OCI-LY7 (cell line): ENCODE measurements around the gene GTSE1. TPM values are rescaled to one million over a fixed set of nuclear protein-coding genes. Genes with fewer than 3 reads are reported as not detected.

Experiments used
- BruUV-seq: library from RNA; stranded (reverse); fragments of 400-500 nt; replicated peaks from 2 replicates; lab custom pipeline; 2021; lab: Mats Ljungman, UMichigan
- CTCF ChIA-PET: fragments of 300-600 bp; sonication (Branson Sonifier 250); formaldehyde crosslinking; loops from one replicate; lab custom pipeline; 2022; ENCODE audit warnings: antibody characterized with exemption; ENCODE audit not compliant: unreplicated experiment; lab: Charles Lee
- POLR2A ChIA-PET: fragments of 300-600 bp; sonication (Branson Sonifier 250); formaldehyde crosslinking; loops from one replicate; lab custom pipeline; 2022; ENCODE audit warnings: antibody characterized with exemption; lab: Charles Lee
- DNase-seq: peaks from one replicate; pipeline ENCODE4 v3.0.0-alpha.2; 2015; ENCODE audit warnings: low spot score
- H2AFZ ChIP-seq: fragments of 200-600 bp; sonication (generic), shearing (Covaris generic); 2 replicates; pipeline ENCODE4 v1.6.1; 2014; ENCODE audit warnings: mild to moderate bottlenecking, antibody characterized with exemption, low read length, moderate library complexity
- H3K27ac ChIP-seq: fragments of 200-600 bp; sonication (generic); 2 replicates; pipeline ENCODE4 v1.5.1; 2014; ENCODE audit warnings: mixed run types, low read depth, mild to moderate bottlenecking, moderate library complexity, low read length, inconsistent platforms; ENCODE audit not compliant: poor library complexity, severe bottlenecking
- H3K36me3 ChIP-seq: fragments of 200-600 bp; sonication (generic); 2 replicates; pipeline ENCODE4 v1.6.1; 2014; ENCODE audit warnings: mild to moderate bottlenecking, antibody characterized with exemption, low read length, moderate library complexity, mixed read lengths; ENCODE audit not compliant: insufficient read depth
- H3K4me1 ChIP-seq: fragments of 200-600 bp; sonication (generic); 2 replicates; pipeline ENCODE4 v1.5.1; 2014; ENCODE audit warnings: mild to moderate bottlenecking, low read length; ENCODE audit not compliant: insufficient read depth, poor library complexity, severe bottlenecking
- H3K4me2 ChIP-seq: fragments of 200-600 bp; sonication (generic); 2 replicates; pipeline ENCODE4 v1.6.1; 2014; ENCODE audit warnings: mild to moderate bottlenecking, low read length
- H3K4me3 ChIP-seq: fragments of 200-600 bp; sonication (generic); 2 replicates; pipeline ENCODE4 v1.5.1; 2014; ENCODE audit warnings: mild to moderate bottlenecking, low read depth, low read length; ENCODE audit not compliant: poor library complexity, severe bottlenecking
- H3K79me2 ChIP-seq: fragments of 200-600 bp; sonication (generic); 2 replicates; pipeline ENCODE4 v1.6.1; 2016; ENCODE audit warnings: low read depth, mild to moderate bottlenecking, low read length, moderate library complexity, mixed read lengths; ENCODE audit not compliant: insufficient read depth
- H3K9me2 ChIP-seq: fragments of 200-600 bp; sonication (generic); 2 replicates; pipeline ENCODE4 v1.6.1; 2016; ENCODE audit warnings: mild to moderate bottlenecking, low read length, mixed read lengths; ENCODE audit not compliant: insufficient read depth
- H3K9me3 ChIP-seq: fragments of 200-600 bp; sonication (generic); 2 replicates; pipeline ENCODE4 v1.6.1; 2014; ENCODE audit warnings: mild to moderate bottlenecking, mixed run types, low read length, mixed read lengths
- H4K20me1 ChIP-seq: fragments of 200-600 bp; sonication (generic); 2 replicates; pipeline ENCODE4 v1.6.1; 2014; ENCODE audit warnings: mild to moderate bottlenecking, antibody characterized with exemption, low read length, moderate library complexity, mixed read lengths; ENCODE audit not compliant: insufficient read depth
- CTCF ChIP-seq: fragments of 200-600 bp; sonication (generic); conservative IDR thresholded peaks from 2 replicates; pipeline ENCODE4 v1.5.1; 2014; ENCODE audit warnings: mild to moderate bottlenecking, antibody characterized with exemption, low read length, moderate library complexity, mixed read lengths
- EZH2phosphoT487 ChIP-seq: fragments of 200-600 bp; sonication (generic); IDR thresholded peaks from 2 replicates; pipeline ENCODE4 v1.6.1; 2018; ENCODE audit warnings: low read depth, borderline replicate concordance, mild to moderate bottlenecking, mixed run types, antibody characterized with exemption, low read length, moderate library complexity, mixed read lengths
- intact Hi-C: fragments of 100-400 bp; cut with micrococcal nuclease; formaldehyde crosslinking; loops from one replicate; pipeline ENCODE4 v1.10.0; 2022; ENCODE audit not compliant: unreplicated experiment
- total RNA-seq, 2 experiments: library from RNA; depleted of rRNA in 1 of 2; stranded (reverse); fragments of >200 nt in 1 of 2; shearing (Covaris generic) in 1 of 2; gene quantifications; 2 replicates each; pipeline ENCODE4 v1.2.3, GENCODE V29; 2014 to 2022

Gene GTSE1
- total RNA-seq, 2 experiments from 2014 or later: 54.7 to 109 TPM

- H2AFZ ChIP-seq: no peak overlapping the region
- TF ChIP-seq CTCF: no peak
- no peak for TF ChIP-seq EZH2phosphoT487
- intact Hi-C loops: no loop called here
- CTCF ChIA-PET: no interaction called here
- no peak overlapping the region for H3K4me2 ChIP-seq
- no peak for DNase-seq
- H3K36me3 ChIP-seq: no peaks in the 10 kb centered on the region
- H3K4me3 ChIP-seq: no peak overlapping the region
- no peaks in the 10 kb centered on the region for H3K9me3 ChIP-seq
- no peak overlapping the region for H3K27ac ChIP-seq
- H3K79me2 ChIP-seq: no peaks in the 10 kb centered on the region
- POLR2A ChIA-PET: interaction anchor here (1.1 kb wide), 1 partner anchor 17 kb away, joined by 3 read pairs; no protein-coding TSS in a partner anchor
- BruUV-seq: no TSS peak
- no peaks in the 10 kb centered on the region for H4K20me1 ChIP-seq
- no peaks in the 10 kb centered on the region for H3K9me2 ChIP-seq
- H3K4me1 ChIP-seq: no peaks in the 10 kb centered on the region
These were observed 37.3 kb upstream of the GTSE1 start for GRCh38 chr22:46259374-46259773.

GRCh38 chr22:46260038-46260437, 36.6 kb upstream of the GTSE1 start:
- no peak for DNase-seq
- H3K9me3 ChIP-seq: no peaks in the 10 kb centered on the region
- TF ChIP-seq CTCF: no peak
- TF ChIP-seq EZH2phosphoT487: no peak
- no peaks in the 10 kb centered on the region for H3K4me1 ChIP-seq
- no peak overlapping the region for H3K4me2 ChIP-seq
- no peak overlapping the region for H3K27ac ChIP-seq
- H3K9me2 ChIP-seq: no peaks in the 10 kb centered on the region
- ChIA-PET POLR2A (interaction anchor here (1.1 kb wide), 1 partner anchor 16 kb away, joined by 3 read pairs; no protein-coding TSS in a partner anchor), CTCF (no interaction called here)
- H3K79me2 ChIP-seq: no peaks in the 10 kb centered on the region
- intact Hi-C loops: no loop called here
- BruUV-seq: no TSS peak
- no peak overlapping the region for H2AFZ ChIP-seq
- no peaks in the 10 kb centered on the region for H3K36me3 ChIP-seq
- no peak overlapping the region for H3K4me3 ChIP-seq
- H4K20me1 ChIP-seq: no peaks in the 10 kb centered on the region

DNA sequence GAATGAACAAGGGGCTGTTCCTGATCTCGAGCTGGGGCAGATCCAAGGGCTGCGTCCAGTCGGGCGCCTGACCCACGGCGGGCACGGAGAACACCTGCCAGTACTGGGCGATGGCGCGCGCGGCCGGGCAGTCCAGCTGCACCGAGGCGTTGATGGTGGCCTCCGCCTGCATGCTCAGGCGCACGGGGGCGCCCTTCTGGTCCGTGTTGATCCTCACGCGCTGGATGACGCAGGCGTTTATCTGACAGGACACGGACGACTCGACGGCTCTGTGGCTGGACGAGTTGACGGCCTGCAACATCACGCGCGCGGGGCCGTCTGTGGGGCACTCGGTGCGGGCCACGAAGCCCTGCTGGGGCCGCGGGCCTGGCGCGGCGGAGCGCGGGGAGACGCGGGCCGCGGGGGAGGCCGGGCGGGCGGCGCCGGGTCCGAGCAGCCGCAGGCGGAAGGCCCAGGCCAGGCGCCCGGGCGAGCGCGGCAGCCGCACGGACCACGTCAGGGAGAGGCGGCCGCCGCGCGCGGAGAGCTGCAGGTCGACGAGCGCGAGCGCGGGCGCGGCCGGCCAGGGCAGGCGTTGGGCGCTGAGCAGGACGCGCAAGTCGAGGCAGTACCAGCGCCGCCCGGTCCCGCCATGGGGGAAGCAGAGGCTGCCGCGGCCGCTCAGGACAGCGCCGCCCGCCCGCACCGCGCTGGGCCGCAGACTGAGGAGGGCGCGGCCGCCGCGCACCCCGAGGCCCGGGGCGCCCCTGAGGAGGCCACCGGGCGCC, 34.0 kb upstream of the GTSE1 start:
- Histone ChIP-seq H3K27ac (no peak overlapping the region), H3K9me3 (peaks cover 5% of the 10 kb centered on the region; the same call in 1 of the 2 replicates), H3K4me1 (no peaks in the 10 kb centered on the region), H3K4me2 (no peak overlapping the region), H3K79me2 (no peaks in the 10 kb centered on the region), H4K20me1 (no peaks in the 10 kb centered on the region), H3K4me3 (no peak overlapping the region), H2AFZ (no peak overlapping the region), H3K9me2 (no peaks in the 10 kb centered on the region), H3K36me3 (no peaks in the 10 kb centered on the region)
- no TSS peak for BruUV-seq
- TF ChIP-seq CTCF (no peak), EZH2phosphoT487 (no peak)
- ChIA-PET CTCF (no interaction called here), POLR2A (no interaction called here)
- intact Hi-C loops: no loop called here
- no peak for DNase-seq
